Mesenchymal stem cell (in vitro differentiated cells and primary cell): ENCODE results near the gene MNX1.
A peak's percentile ranks its signal among the peaks of the same experiment; 100 is the strongest.

ENCODE experiments used
- DNase-seq: peaks from one replicate; pipeline ENCODE4 v3.0.0-alpha.2; 2013
- H2AFZ ChIP-seq: one replicate; pipeline ENCODE4 v1.6.1; 2013; ENCODE audit warnings: low read depth, mild to moderate bottlenecking, control low read depth, inconsistent platforms, low read length, moderate library complexity
- H2AK5ac ChIP-seq: 2 replicates; pipeline ENCODE4 v1.6.1; 2013; ENCODE audit warnings: low read length, moderate library complexity, mild to moderate bottlenecking, inconsistent platforms; ENCODE audit not compliant: severe bottlenecking
- H2BK120ac ChIP-seq: one replicate; pipeline ENCODE4 v1.6.1; 2013; ENCODE audit warnings: low read depth, mild to moderate bottlenecking, inconsistent platforms, low read length, moderate library complexity
- H2BK12ac ChIP-seq, 2 experiments: one replicate each; pipeline ENCODE4 v1.6.1; 2013; ENCODE audit warnings: inconsistent platforms in 2 of 2, low read length in 2 of 2, mild to moderate bottlenecking in 2 of 2, moderate library complexity in 2 of 2, control low read depth in 1 of 2
- H2BK15ac ChIP-seq: one replicate; pipeline ENCODE4 v1.6.1; 2013; ENCODE audit warnings: mild to moderate bottlenecking, low read depth, inconsistent platforms; ENCODE audit not compliant: poor library complexity, severe bottlenecking
- H2BK5ac ChIP-seq: 2 replicates; pipeline ENCODE4 v1.6.1; 2013; ENCODE audit warnings: low read depth, mild to moderate bottlenecking, low read length, control low read depth, inconsistent platforms; ENCODE audit not compliant: poor library complexity, severe bottlenecking
- H3K14ac ChIP-seq, 2 experiments: one replicate each; pipeline ENCODE4 v1.6.1; 2013; ENCODE audit warnings: inconsistent platforms in 2 of 2, low read length in 2 of 2, control low read depth in 1 of 2, mild to moderate bottlenecking in 1 of 2, moderate library complexity in 1 of 2
- H3K18ac ChIP-seq, 2 experiments: one replicate each; pipeline ENCODE4 v1.6.1; 2013; ENCODE audit warnings: inconsistent platforms in 2 of 2, low read length in 2 of 2, control low read depth in 1 of 2, low read depth in 1 of 2, mild to moderate bottlenecking in 1 of 2
- H3K23ac ChIP-seq, 2 experiments: one replicate each; pipeline ENCODE4 v1.6.1; 2013; ENCODE audit warnings: inconsistent platforms in 2 of 2, low read length in 2 of 2, mild to moderate bottlenecking in 2 of 2, moderate library complexity in 2 of 2, control low read depth in 1 of 2
- H3K27ac ChIP-seq: 2 replicates; pipeline ENCODE4 v1.5.1; 2013; ENCODE audit warnings: mild to moderate bottlenecking, moderate library complexity, low read length, control low read depth, inconsistent platforms; ENCODE audit not compliant: poor library complexity, severe bottlenecking
- H3K27me3 ChIP-seq, 2 experiments: 2 replicates each; pipeline versions ENCODE4 v1.6.1 to v1.7.0; 2013; ENCODE audit warnings: low read length in 2 of 2, mild to moderate bottlenecking in 2 of 2, moderate library complexity in 2 of 2, control low read depth in 1 of 2, inconsistent platforms in 1 of 2; ENCODE audit not compliant: control insufficient read depth in 1 of 2, insufficient read depth in 1 of 2
- H3K36me3 ChIP-seq, 2 experiments: 2 replicates each; pipeline versions ENCODE4 v1.6.1 to v1.7.0; 2013; ENCODE audit warnings: low read length in 2 of 2, control low read depth in 1 of 2, inconsistent platforms in 1 of 2, low read depth in 1 of 2, mild to moderate bottlenecking in 1 of 2; ENCODE audit not compliant: insufficient read depth in 2 of 2, control insufficient read depth in 1 of 2
- H3K4ac ChIP-seq, 2 experiments: one replicate each; pipeline ENCODE4 v1.6.1; 2013; ENCODE audit warnings: inconsistent platforms in 2 of 2, low read length in 2 of 2, mild to moderate bottlenecking in 2 of 2, moderate library complexity in 2 of 2, control low read depth in 1 of 2, low read depth in 1 of 2
- H3K4me1 ChIP-seq: 2 replicates; pipeline ENCODE4 v1.6.1; 2013; ENCODE audit warnings: low read depth, low read length, control low read depth; ENCODE audit not compliant: control insufficient read depth, insufficient read depth
- H3K4me2 ChIP-seq: 2 replicates; pipeline ENCODE4 v1.6.1; 2013; ENCODE audit warnings: low read length, mild to moderate bottlenecking, inconsistent platforms; ENCODE audit not compliant: poor library complexity, severe bottlenecking
- H3K4me3 ChIP-seq, 2 experiments: 2 replicates each; pipeline versions ENCODE4 v1.5.1 to v1.7.0; 2013; ENCODE audit warnings: low read length in 2 of 2, mild to moderate bottlenecking in 2 of 2, control low read depth in 1 of 2, low read depth in 1 of 2; ENCODE audit not compliant: insufficient read depth in 1 of 2
- H3K79me1 ChIP-seq: replicated peaks from 2 replicates; pipeline ENCODE4 v1.6.1; 2013; ENCODE audit warnings: mild to moderate bottlenecking, control low read depth, low read length, inconsistent platforms; ENCODE audit not compliant: poor library complexity, severe bottlenecking
- H3K9ac ChIP-seq: 2 replicates; pipeline ENCODE4 v1.7.0; 2013; ENCODE audit warnings: mild to moderate bottlenecking, low read length, moderate library complexity
- H3K9me3 ChIP-seq: 2 replicates; pipeline ENCODE4 v1.7.0; 2013; ENCODE audit warnings: mild to moderate bottlenecking, low read length; ENCODE audit not compliant: control insufficient read depth
- H4K8ac ChIP-seq: one replicate; pipeline ENCODE4 v1.6.1; 2013; ENCODE audit warnings: inconsistent platforms, mild to moderate bottlenecking, low read length, moderate library complexity
- H4K91ac ChIP-seq: one replicate; pipeline ENCODE4 v1.6.1; 2013; ENCODE audit warnings: mild to moderate bottlenecking, low read length, inconsistent platforms
- WGBS: methylation state at CpG from one replicate; pipeline ENCODE4 v1.1.7; 2013; ENCODE audit warnings: mixed read lengths; 5-methylcytosine and 5-hydroxymethylcytosine counted together

The MNX1 gene

DNA sequence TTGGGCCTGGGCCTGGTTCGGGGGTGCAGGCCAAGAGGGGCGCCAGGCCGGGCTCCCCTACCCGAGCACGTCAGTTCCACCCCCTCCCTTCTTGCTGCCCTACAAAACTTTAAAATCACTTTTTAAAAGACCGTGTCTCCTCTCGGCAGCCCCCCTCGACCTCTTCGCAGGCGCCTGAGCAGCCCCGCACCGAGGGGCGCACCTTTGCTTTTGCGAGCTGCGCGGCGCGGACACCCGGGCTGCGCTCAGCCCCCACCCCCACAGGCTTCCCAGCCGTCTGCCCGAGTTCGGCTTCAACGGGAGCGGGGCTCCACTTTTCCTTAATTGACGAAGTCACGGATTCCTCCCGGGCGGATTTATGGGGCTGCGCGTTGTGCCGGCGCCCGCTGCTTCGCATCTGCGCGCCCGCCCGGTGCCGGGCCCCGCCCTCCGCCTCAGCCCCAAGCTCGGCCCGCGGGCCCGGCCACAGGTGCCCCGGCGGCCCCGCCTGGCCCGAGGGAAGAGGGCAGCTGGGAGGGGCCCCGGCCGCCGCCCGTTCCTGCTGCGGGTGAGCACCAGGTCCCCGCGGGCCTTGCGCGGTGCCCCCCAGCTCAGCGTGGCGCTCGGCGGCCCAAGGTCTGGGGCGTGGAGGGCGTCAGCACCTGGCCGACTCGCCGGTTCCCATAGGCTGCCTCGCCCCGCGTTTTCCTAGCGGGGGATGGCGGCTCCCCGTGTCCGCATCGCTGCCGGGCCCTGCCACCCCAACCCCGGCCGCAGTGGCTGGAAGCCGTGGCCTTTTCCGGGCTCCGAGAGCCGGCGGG, 10.8 kb upstream of the MNX1 start:
- no peak overlapping the region for H2BK12ac ChIP-seq
- no peak overlapping the region for H3K9ac ChIP-seq
- no peaks in the 10 kb centered on the region for H3K9me3 ChIP-seq
- H3K4me2 ChIP-seq: peak overlapping the region; percentile 48
- no peak overlapping the region for H3K27ac ChIP-seq
- no peak overlapping the region for H4K8ac ChIP-seq
- H3K18ac ChIP-seq: no peak overlapping the region
- no peak overlapping the region for H3K14ac ChIP-seq
- peak overlapping the region in 1 of 2 experiments; percentile 29 for H3K4me3 ChIP-seq
- H3K36me3 ChIP-seq: peaks cover 0 to 4% of the 10 kb centered on the region in 2 experiments
- no peak overlapping the region for H3K23ac ChIP-seq
- DNase-seq: no peak
- no peak overlapping the region for H4K91ac ChIP-seq
- H2BK15ac ChIP-seq: no peak overlapping the region
- H2BK5ac ChIP-seq: no peak overlapping the region
- no peak overlapping the region for H2AFZ ChIP-seq
- H3K4me1 ChIP-seq: peaks cover 26% of the 10 kb centered on the region
- H3K4ac ChIP-seq: no peak overlapping the region
- WGBS: 3% methylated on average over 72 of the region's 84 CpGs
- H2BK120ac ChIP-seq: no peak overlapping the region
- peaks cover 89 to 99% of the 10 kb centered on the region in 2 experiments for H3K27me3 ChIP-seq
- no peak overlapping the region for H2AK5ac ChIP-seq
- H3K79me1 ChIP-seq: no peaks in the 10 kb centered on the region

DNA sequence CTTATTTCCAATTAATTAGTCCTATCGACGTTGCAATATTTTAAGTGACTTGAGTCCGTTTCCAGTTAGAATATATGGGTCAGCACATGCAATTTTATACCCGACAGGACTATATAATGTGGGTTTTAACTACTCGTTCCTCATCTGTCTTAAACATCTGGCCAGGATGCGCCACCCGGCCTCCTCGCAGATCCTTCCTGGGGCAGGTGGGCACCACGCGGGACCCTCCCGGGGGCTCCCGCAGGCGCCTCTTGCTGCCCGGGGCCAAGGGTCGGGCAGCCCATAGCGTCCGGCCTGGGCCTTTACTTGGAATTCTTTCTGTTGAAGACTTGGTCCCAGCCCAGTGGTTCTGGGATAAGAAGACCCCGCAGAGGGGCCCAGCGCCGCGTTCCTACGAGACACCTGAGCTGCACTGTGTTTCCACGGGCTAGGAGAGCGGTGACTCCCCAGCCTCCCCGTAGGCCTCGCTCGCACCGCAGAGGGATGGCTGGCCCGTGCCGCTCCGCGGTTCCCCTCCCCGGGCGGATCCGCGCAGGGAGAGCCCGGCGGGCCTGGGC, 10.1 kb upstream of the MNX1 start:
- Histone ChIP-seq H2BK15ac (no peak overlapping the region), H2BK120ac (no peak overlapping the region), H3K4me2 (no peak overlapping the region), H2BK12ac (no peak overlapping the region), H2AFZ (no peak overlapping the region), H4K91ac (no peak overlapping the region), H3K9ac (no peak overlapping the region), H3K14ac (no peak overlapping the region), H3K9me3 (no peaks in the 10 kb centered on the region), H2BK5ac (no peak overlapping the region), H3K79me1 (no peaks in the 10 kb centered on the region), H3K18ac (no peak overlapping the region), H3K4me3 (no peak overlapping the region), H2AK5ac (no peak overlapping the region), H3K27ac (no peak overlapping the region), H3K4ac (no peak overlapping the region), H3K23ac (peak overlapping the region in 1 of 2 experiments; percentile 87), H3K36me3 (peaks cover 0 to 4% of the 10 kb centered on the region in 2 experiments), H4K8ac (no peak overlapping the region), H3K27me3 (peaks cover 92 to 99% of the 10 kb centered on the region in 2 experiments), H3K4me1 (peaks cover 27% of the 10 kb centered on the region)
- 4% methylated on average over 36 of the region's 38 CpGs for WGBS
- DNase-seq: no peak

GRCh38 chr7:157019718-157020451, 9.4 kb upstream of the MNX1 start:
- H4K91ac ChIP-seq: no peak overlapping the region
- 11% methylated on average over 17 of the region's 25 CpGs for WGBS

More at GRCh38 chr7:157019718-157020451, 9.4 kb upstream of the MNX1 start:
- Histone ChIP-seq H2BK12ac (no peak overlapping the region), H3K36me3 (peaks cover 0 to 4% of the 10 kb centered on the region in 2 experiments), H2BK15ac (no peak overlapping the region), H3K4ac (no peak overlapping the region), H3K4me3 (no peak overlapping the region), H2BK5ac (no peak overlapping the region), H3K9me3 (no peaks in the 10 kb centered on the region), H3K4me2 (no peak overlapping the region), H2BK120ac (no peak overlapping the region), H3K23ac (no peak overlapping the region), H3K4me1 (peaks cover 27% of the 10 kb centered on the region), H2AK5ac (no peak overlapping the region), H3K18ac (no peak overlapping the region), H3K14ac (no peak overlapping the region), H3K27me3 (peaks cover 92 to 99% of the 10 kb centered on the region in 2 experiments), H2AFZ (no peak overlapping the region), H3K27ac (no peak overlapping the region), H3K9ac (no peak overlapping the region), H3K79me1 (no peaks in the 10 kb centered on the region), H4K8ac (no peak overlapping the region)
- DNase-seq: no peak
